HEK293T (cell line): Measurements from ENCODE around the gene TMTC3.

Experiments used
- ARNT ChIP-seq: fragments of 450-650 bp; IDR thresholded peaks from 2 replicates; pipeline ENCODE4 v1.6.1; 2017; ENCODE audit warnings: mild to moderate bottlenecking
- FOXA1 ChIP-seq: fragments of 450-650 bp; IDR thresholded peaks from 2 replicates; pipeline ENCODE4 v1.6.1; 2016; ENCODE audit warnings: mild to moderate bottlenecking
- FOXK2 ChIP-seq: fragments of 450-650 bp; IDR thresholded peaks from 2 replicates; pipeline ENCODE4 v1.6.1; 2016; ENCODE audit warnings: mild to moderate bottlenecking
- FOXM1 ChIP-seq: fragments of 450-650 bp; IDR thresholded peaks from 2 replicates; pipeline ENCODE4 v1.6.1; 2017; ENCODE audit warnings: mild to moderate bottlenecking, borderline replicate concordance
- HDGF ChIP-seq: fragments of 450-650 bp; IDR thresholded peaks from 2 replicates; pipeline ENCODE4 v1.6.1; 2017; ENCODE audit warnings: antibody characterized with exemption, borderline replicate concordance
- L3MBTL2 ChIP-seq: fragments of 450-650 bp; conservative IDR thresholded peaks from 2 replicates; pipeline ENCODE4 v1.6.1; 2016; ENCODE audit warnings: mild to moderate bottlenecking
- SP1 ChIP-seq: fragments of 450-650 bp; IDR thresholded peaks from 2 replicates; pipeline ENCODE4 v1.6.1; 2017
- SUZ12 ChIP-seq: fragments of 450-650 bp; IDR thresholded peaks from 2 replicates; pipeline ENCODE4 v1.6.1; 2016; ENCODE audit warnings: mild to moderate bottlenecking
- TF ChIP-seq, protein P1 (sequence below): fragments of 450-650 bp; IDR thresholded peaks from 2 replicates; pipeline ENCODE4 v1.6.1; 2016

DNA sequence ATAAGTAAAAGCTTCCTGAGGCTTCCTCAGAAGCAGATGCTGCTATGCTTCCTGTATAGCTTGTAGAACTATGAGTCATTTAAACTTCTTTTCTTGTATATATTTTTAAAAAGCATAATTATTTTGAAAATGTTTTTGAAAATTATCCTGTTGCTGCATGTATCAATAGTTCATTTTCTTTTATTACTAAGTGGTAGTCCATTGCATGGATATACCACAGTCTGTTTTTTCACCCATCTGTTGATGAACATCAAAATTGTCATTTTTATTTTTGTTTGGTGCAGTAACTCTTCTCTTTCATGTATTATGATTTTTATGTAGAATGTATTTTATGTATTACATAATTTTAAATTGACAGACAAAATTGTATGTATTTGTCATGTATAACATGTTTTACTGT, 81.4 kb downstream of the TMTC3 start:
- TF ChIP-seq FOXA1, result no peak
- TF ChIP-seq L3MBTL2, result no peak
- no peak for TF ChIP-seq FOXK2
- no peak for TF ChIP-seq SP1
- no peak for TF ChIP-seq FOXM1
- TF ChIP-seq, protein P1, sequence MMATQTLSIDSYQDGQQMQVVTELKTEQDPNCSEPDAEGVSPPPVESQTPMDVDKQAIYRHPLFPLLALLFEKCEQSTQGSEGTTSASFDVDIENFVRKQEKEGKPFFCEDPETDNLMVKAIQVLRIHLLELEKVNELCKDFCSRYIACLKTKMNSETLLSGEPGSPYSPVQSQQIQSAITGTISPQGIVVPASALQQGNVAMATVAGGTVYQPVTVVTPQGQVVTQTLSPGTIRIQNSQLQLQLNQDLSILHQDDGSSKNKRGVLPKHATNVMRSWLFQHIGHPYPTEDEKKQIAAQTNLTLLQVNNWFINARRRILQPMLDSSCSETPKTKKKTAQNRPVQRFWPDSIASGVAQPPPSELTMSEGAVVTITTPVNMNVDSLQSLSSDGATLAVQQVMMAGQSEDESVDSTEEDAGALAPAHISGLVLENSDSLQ, result no peak
- TF ChIP-seq SUZ12, result no peak
- no peak for TF ChIP-seq ARNT
- no peak for TF ChIP-seq HDGF
